Measurements from ENCODE around the gene EIF1AD.

GRCh38 chr11:65946655-65947054, 55.3 kb downstream of the EIF1AD start:
- no peak for TF ChIP-seq POLR2A (IDR thresholded peaks at IDR 0.05)
- TF ChIP-seq, protein P1, sequence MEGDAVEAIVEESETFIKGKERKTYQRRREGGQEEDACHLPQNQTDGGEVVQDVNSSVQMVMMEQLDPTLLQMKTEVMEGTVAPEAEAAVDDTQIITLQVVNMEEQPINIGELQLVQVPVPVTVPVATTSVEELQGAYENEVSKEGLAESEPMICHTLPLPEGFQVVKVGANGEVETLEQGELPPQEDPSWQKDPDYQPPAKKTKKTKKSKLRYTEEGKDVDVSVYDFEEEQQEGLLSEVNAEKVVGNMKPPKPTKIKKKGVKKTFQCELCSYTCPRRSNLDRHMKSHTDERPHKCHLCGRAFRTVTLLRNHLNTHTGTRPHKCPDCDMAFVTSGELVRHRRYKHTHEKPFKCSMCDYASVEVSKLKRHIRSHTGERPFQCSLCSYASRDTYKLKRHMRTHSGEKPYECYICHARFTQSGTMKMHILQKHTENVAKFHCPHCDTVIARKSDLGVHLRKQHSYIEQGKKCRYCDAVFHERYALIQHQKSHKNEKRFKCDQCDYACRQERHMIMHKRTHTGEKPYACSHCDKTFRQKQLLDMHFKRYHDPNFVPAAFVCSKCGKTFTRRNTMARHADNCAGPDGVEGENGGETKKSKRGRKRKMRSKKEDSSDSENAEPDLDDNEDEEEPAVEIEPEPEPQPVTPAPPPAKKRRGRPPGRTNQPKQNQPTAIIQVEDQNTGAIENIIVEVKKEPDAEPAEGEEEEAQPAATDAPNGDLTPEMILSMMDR (IDR thresholded peaks at IDR 0.05) = no peak
- no peak for TF ChIP-seq POLR2AphosphoS5 (IDR thresholded peaks at IDR 0.05)
- TF ChIP-seq EP300 (IDR thresholded peaks at IDR 0.05) = no peak
